GM19025 (cell line): ENCODE measurements around the gene BTN3A1.
"Not testable (repeated sequence)": the region's sequence is repeated elsewhere in the genome, so short reads cannot be mapped to it uniquely, and the experiment has no call there.

Source experiments
- ATAC-seq: cut with Tn5 transposase; IDR thresholded peaks from one replicate; pipeline ENCODE4 v1.9.1; 2021; ENCODE audit warnings: mild to moderate bottlenecking, low read depth, moderate library complexity; ENCODE audit not compliant: unreplicated experiment

The BTN3A1 gene

DNA sequence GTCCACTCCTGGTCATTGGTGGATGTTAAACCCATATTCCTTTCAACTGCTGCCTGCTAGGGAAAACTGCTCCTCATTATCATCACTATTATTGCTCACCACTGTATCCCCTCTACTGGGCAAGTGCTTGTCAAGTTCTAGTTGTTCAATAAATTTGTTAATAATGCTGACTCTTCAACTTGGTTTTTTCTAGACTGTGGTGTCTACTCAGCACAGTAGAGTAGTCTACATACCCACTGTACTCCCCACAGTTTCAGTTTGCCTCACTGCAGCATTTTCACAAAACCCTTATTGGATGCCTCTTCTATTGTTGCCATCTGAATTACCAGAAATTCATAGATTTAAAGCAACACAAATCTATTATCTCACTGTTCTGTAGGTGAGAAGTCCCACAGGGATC, 23.9 kb upstream of the BTN3A1 start:
- not testable (repeated sequence) for ATAC-seq

DNA sequence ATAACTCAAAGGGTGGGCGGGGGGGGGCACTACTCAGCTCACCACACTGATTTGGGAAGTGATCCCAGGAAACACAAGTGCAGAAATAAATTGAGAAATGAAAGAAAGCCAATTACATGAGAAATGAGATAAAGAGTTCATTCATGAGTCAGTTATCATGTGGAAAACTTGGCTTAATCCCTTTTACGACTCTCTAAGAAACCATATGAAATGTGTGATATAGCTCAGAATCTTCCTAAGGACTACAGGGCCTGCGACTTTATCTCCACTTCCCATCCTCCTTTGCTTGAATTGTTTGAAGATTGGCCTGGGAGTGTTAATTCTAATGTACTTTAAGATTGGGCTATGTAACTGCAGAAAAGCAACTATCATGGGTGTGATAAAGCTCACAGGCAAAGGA, 22.8 kb upstream of the BTN3A1 start:
- no peak for ATAC-seq

DNA sequence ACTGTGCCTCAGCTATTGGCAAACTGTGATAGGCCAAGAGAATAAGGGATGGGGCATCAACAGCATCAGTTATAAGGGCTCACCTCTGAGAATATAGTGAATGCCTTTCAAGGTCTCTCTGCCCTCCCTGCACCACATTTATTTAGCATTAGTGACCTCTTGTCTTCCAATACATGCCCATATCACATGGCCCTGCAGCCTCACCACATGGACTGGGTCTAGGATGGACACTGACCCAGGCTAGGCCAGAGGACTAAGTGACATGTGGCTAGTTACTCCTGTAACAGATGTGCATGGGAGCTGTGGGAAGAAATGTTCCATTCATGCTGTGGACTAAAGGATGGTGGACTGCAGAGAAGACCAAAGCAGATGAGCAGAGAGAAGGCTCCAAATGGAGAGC, 22.3 kb upstream of the BTN3A1 start:
- ATAC-seq = no peak

DNA sequence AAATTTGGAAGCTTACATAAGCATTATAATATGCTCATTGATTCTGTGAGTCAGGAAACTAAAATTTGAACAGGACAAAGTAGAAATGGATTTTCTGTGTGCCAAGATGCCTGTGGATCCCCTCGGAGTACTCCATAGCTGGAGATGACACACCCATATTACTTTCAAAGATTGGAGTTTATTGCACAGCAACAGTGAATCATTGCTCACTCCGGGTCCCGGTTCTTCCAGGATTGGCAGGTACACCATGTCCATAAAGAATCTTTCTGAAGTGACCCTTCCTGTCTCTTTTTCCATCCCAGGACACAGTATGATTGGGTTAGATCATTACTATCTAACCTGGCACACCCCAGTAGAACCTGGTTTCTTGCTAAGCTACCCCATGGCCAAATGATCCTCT, 21.8 kb upstream of the BTN3A1 start:
- no peak for ATAC-seq

- no peak for ATAC-seq
These were observed 20.0 kb upstream of the BTN3A1 start for GRCh38 chr6:26382121-26382520.

- no peak for ATAC-seq
These were observed 18.3 kb upstream of the BTN3A1 start for GRCh38 chr6:26383624-26384417.

GRCh38 chr6:26385734-26386125, 16.3 kb upstream of the BTN3A1 start:
- ATAC-seq = no peak

GRCh38 chr6:26387565-26387964, 14.5 kb upstream of the BTN3A1 start:
- ATAC-seq = no peak

- no peak for ATAC-seq
These were observed 14.1 kb upstream of the BTN3A1 start for GRCh38 chr6:26388014-26388413.

DNA sequence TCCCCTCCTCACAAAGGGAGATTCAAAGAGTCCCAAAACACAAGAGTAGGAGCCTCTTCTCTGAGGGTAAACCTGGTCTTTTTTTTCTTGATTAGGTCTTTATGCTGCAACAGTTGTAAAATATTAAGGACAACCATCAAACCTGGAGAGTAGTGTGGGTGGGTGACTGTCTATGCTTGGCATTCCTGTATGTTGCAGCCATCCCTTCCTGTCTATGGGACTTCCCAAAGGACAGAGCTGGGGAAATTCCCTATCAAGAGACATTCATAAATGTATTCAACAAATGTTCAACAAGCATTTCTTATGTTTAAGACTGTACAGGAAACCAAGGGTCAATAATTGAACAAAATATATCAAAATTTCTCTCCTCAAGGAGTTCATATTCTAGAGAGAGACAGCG, 13.6 kb upstream of the BTN3A1 start:
- no peak for ATAC-seq

GRCh38 chr6:26389349-26389894, 12.7 kb upstream of the BTN3A1 start:
- no peak for ATAC-seq

DNA sequence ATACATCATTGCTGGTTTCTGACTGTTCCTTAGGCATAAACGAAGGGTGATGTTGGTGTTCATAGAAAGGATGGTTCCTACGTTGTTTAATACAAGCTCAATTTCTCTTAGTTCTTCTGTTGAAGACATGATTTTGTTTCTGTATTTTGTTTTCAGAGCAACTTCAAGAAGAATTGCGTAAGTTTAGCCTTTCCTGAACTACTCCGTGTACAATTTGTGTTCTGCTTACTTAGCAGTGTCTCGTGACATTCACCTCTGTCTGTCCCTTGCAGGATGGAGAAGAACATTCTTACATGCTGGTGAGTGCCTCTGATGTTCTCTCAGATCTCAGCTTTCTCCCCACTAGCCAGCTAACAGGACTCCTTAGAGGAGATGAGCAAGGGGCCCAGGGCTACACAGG, 11.5 kb upstream of the BTN3A1 start:
- no peak for ATAC-seq

DNA sequence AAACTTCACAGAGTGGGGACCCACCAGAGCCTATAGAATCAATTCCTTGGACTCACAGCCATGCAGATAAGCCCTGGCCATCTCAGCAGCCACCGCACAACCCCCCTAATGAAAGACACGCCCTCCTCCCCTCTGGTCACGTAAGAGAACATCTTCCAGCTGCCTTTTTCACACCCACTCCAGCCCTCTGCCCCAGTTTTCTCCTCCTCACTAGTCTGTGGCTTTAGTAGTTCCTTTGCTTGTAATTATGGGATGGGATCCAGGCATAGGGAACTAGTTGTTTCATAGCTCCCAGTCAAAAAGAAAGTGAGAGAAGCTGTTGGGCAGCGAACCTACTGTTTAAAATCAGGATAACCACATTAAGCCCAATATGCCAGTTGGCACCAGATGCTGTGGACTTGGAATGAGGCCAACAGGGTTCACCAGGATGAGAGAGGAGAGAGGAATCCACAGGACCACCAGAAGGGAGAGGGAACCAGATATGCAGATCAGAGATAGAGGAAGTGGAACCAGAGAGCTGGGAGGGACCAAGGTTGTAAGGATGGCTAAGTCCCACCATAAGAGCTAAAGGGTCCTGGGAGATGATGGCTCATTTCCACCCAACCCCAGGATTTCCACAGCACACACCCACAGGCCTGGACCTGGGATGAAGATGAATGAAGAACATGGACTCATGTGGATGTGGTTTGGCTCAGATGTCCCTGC, 9.0 kb upstream of the BTN3A1 start:
- no peak for ATAC-seq

DNA sequence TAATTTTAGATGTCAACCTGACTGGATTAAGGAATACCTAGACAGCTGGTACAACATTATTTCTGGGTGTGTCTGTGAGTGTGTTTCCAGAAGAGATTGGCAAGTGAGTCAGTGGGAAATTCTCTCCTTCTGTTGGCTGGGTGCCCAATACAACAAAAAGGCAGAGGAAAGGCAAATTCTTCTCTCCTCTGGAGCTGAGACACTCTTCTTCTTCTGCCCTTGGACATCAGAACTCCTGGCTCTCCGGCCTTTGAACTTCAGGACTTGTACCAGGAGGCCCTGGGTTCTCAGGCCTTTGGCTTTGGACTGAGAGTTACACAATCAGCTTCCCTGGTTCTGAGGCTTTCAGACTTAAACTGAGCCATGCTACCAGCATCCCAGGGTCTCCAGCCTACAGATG, 7.8 kb upstream of the BTN3A1 start:
- no peak for ATAC-seq

- ATAC-seq = no peak
These were observed 3.5 kb upstream of the BTN3A1 start for GRCh38 chr6:26398555-26398954.

GRCh38 chr6:26400626-26401025, 1.4 kb upstream of the BTN3A1 start:
- no peak for ATAC-seq

DNA sequence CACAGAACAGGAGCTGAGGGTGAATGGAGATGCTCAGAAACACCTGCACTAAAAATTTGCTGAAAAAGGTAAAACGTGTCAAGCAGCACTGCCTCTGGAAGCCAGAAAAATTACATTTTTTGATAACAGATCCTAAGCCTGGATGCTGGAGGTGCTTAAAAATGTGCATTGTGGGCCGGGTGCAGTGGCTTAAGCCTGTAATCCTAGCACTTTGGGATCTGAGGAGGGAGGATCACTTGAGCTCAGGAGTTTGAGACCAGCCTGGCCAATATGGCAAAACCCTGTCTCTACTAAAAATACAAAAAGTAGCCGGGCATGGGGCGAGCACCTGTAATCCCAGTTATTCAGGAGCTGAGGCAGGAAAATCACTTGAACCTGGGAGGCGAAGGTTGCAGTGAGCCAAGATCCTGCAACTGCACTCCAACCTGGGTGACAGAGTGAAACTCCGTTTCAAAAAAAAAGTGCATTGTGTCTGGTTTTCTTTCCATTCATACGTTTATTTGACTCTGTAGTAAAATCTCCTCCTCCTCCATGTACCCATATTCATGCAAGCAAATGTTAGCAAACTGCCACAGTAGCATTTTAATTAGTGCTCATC, 587 bp upstream of the BTN3A1 start:
- no peak for ATAC-seq

GRCh38 chr6:26403893-26404292, 1.8 kb downstream of the BTN3A1 start:
- no peak for ATAC-seq

DNA sequence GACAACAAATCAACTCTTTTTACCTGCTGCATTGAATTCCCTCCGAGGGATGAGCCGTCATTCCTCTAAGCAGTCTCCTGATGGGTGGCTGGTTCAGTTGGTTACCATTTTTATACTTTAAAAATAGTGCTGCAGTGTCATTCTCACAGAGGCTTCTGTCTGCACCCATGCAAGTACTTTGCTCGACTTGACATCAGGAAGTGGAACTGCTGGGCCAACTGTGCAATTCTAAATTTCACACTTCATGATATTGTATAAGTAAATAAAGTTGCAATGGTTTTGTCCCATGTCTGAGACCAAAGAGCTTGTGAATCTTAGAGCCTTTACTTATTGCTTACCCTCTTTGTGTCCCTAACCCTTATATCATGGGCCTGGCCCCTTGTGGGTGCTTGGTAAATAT, 2.5 kb downstream of the BTN3A1 start:
- ATAC-seq = no peak

DNA sequence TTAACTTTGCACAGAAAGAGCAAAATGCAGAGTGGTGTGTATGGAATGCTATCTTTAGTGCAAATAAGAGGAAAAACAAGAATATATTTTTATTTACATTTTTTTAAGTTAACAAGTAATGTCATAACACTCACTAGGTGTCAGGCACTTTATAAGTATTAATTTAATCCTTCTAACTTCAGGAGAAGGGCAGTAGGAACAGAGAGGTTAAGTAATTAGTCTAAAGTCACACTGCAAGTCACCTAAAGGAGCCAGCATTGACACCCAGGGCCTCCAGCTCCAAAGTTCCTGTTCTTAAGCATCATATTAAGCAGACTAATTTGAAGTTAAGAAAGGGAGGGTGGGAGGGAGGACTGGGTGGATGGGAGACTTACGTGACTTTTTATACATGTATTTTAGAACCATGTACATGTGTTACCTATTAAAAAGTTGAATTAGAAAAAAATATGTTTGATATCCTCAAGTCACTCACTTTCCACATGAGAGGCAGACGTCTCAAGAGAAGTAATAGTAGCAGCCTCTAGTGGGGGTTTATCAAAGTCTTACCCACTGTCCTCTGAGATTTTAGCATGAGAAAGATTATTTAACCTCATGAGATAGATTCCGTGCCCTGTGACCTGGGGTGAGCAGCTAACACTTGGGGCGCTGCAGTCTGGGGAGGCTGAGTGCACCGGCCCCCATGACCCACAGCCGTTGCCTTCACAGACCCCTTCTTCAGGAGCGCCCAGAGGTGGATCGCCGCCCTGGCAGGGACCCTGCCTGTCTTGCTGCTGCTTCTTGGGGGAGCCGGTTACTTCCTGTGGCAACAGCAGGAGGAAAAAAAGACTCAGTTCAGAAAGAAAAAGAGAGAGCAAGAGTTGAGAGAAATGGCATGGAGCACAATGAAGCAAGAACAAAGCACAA, 7.0 kb downstream of the BTN3A1 start:
- no peak for ATAC-seq
